ENCODE results near the gene GATA6. TPM values are rescaled to one million over a fixed set of nuclear protein-coding genes. Genes with fewer than 3 reads are reported as not detected.

The GATA6 gene
- total RNA-seq, 1 donor from 2014 or later, result 2.5 TPM

DNA sequence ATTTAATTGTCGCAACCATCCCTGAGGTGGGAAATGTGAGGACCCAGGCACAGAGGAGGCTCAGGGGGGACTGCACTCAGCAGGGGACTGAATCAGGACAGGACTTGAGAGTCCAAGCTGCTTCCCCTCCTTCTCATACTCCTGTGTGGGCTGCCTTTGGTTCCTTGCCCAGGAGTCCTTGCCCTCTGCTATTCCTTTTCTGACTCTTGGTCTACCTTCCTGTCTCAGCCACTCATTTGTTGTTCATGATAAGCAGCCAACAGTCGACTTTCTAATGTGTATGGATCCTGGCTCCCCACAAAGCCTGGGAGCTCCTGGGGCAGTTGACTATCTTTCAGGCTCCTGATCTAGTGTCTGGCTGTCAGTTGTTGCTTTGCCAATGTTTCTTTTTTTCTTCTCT lies 28.3 kb downstream of the GATA6 start:
- TF ChIP-seq, protein P1, sequence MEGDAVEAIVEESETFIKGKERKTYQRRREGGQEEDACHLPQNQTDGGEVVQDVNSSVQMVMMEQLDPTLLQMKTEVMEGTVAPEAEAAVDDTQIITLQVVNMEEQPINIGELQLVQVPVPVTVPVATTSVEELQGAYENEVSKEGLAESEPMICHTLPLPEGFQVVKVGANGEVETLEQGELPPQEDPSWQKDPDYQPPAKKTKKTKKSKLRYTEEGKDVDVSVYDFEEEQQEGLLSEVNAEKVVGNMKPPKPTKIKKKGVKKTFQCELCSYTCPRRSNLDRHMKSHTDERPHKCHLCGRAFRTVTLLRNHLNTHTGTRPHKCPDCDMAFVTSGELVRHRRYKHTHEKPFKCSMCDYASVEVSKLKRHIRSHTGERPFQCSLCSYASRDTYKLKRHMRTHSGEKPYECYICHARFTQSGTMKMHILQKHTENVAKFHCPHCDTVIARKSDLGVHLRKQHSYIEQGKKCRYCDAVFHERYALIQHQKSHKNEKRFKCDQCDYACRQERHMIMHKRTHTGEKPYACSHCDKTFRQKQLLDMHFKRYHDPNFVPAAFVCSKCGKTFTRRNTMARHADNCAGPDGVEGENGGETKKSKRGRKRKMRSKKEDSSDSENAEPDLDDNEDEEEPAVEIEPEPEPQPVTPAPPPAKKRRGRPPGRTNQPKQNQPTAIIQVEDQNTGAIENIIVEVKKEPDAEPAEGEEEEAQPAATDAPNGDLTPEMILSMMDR (IDR thresholded peaks at IDR 0.05; ENCODE audit: insufficient read depth, low read length, poor library complexity, severe bottlenecking), result no peak
- peaks cover 3% of the 10 kb centered on the region for H3K27me3 ChIP-seq (ENCODE audit: control insufficient read depth, insufficient read depth, low read length)
- DNase-seq (ENCODE audit: low read depth), result no peak
- H3K4me3 ChIP-seq (ENCODE audit: low read depth, low read length), result no peak overlapping the region
- no peaks in the 10 kb centered on the region for H3K36me3 ChIP-seq (ENCODE audit: control insufficient read depth, insufficient read depth, low read length)

DNA sequence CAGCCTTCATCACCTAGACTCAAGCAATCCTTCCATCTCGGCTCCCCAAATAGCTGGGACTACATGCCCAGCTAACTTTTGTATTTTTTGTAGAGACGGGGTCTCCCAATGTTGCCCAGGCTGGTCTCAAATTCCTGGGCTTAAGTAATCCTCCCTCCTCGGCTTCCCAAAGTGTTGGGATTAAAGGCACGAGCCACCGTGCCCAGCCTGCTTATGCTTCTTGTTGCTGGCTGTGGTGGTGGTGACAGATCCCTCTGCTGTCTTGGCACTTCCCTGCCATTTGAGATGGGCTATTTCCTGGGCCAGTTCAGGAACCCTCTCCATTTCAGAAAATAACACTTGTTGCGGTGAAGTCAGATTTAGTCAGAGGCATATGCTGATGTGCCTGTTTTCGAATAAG lies 28.8 kb downstream of the GATA6 start:
- no peak for DNase-seq (ENCODE audit: low read depth)
- TF ChIP-seq, protein P1 (IDR thresholded peaks at IDR 0.05; ENCODE audit: insufficient read depth, low read length, poor library complexity, severe bottlenecking), result no peak
- no peaks in the 10 kb centered on the region for H3K36me3 ChIP-seq (ENCODE audit: control insufficient read depth, insufficient read depth, low read length)
- no peak overlapping the region for H3K4me3 ChIP-seq (ENCODE audit: low read depth, low read length)
- H3K27me3 ChIP-seq (ENCODE audit: control insufficient read depth, insufficient read depth, low read length), result peaks cover 3% of the 10 kb centered on the region

DNA sequence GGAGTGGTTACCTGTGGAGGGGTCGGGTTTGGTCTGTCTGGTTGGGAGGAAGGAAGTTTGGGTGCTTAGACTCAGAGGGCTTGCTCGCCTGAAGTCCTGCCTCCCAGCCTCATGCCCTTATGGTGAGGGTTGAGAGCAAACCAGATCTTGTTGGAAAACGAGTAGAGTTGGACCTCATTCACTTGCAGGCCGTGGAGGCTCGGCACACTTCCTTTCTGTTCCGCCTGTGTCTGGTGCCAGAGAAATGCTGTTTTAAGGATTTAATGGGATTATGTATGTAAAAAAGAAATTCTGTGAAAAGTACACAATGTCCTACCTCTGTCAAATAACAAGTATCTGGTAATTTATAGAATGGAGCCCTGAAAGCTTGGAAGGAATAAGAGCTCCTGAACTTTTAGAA lies 29.6 kb downstream of the GATA6 start:
- H3K4me3 ChIP-seq (ENCODE audit: low read depth, low read length), result no peak overlapping the region
- H3K27me3 ChIP-seq (ENCODE audit: control insufficient read depth, insufficient read depth, low read length), result peaks cover 3% of the 10 kb centered on the region
- H3K36me3 ChIP-seq (ENCODE audit: control insufficient read depth, insufficient read depth, low read length), result no peaks in the 10 kb centered on the region
- no peak for DNase-seq (ENCODE audit: low read depth)
- TF ChIP-seq, protein P1 (IDR thresholded peaks at IDR 0.05; ENCODE audit: insufficient read depth, low read length, poor library complexity, severe bottlenecking), result no peak

DNA sequence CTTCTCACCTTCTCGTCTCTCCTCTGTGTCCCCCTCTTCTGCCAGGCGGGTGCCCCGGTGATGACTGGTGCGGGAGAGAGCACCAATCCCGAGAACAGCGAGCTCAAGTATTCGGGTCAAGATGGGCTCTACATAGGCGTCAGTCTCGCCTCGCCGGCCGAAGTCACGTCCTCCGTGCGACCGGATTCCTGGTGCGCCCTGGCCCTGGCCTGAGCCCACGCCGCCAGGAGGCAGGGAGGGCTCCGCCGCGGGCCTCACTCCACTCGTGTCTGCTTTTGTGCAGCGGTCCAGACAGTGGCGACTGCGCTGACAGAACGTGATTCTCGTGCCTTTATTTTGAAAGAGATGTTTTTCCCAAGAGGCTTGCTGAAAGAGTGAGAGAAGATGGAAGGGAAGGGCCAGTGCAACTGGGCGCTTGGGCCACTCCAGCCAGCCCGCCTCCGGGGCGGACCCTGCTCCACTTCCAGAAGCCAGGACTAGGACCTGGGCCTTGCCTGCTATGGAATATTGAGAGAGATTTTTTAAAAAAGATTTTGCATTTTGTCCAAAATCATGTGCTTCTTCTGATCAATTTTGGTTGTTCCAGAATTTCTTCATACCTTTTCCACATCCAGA lies 31.3 kb downstream of the GATA6 start:
- H3K27me3 ChIP-seq (ENCODE audit: control insufficient read depth, insufficient read depth, low read length), result peaks cover 3% of the 10 kb centered on the region
- TF ChIP-seq, protein P1 (IDR thresholded peaks at IDR 0.05; ENCODE audit: insufficient read depth, low read length, poor library complexity, severe bottlenecking), result no peak
- no peak for DNase-seq (ENCODE audit: low read depth)
- H3K36me3 ChIP-seq (ENCODE audit: control insufficient read depth, insufficient read depth, low read length), result no peaks in the 10 kb centered on the region
- H3K4me3 ChIP-seq (ENCODE audit: low read depth, low read length), result no peak overlapping the region

DNA sequence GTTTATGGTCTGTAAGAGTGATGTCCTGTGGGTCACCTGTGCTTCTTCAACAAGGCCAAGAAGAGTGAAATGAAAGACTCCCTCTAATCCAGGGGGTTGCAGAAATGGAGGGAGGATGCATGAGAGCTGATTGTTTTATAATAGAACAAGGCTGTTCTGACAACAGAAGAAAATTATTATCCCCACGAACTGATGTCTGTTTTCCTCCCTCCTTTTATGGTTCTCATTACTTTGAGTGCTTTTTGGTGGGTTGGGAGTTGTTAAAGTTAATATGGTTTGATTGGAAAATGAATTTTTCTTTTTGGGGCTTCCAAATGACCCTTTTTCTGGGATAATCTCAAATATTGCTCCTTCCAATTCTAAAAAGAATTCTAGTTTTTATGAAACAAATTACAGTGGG lies 33.6 kb downstream of the GATA6 start:
- peaks cover 3% of the 10 kb centered on the region for H3K27me3 ChIP-seq (ENCODE audit: control insufficient read depth, insufficient read depth, low read length)
- H3K36me3 ChIP-seq (ENCODE audit: control insufficient read depth, insufficient read depth, low read length), result no peaks in the 10 kb centered on the region
- no peak for DNase-seq (ENCODE audit: low read depth)
- TF ChIP-seq, protein P1 (IDR thresholded peaks at IDR 0.05; ENCODE audit: insufficient read depth, low read length, poor library complexity, severe bottlenecking), result no peak
- H3K4me3 ChIP-seq (ENCODE audit: low read depth, low read length), result no peak overlapping the region

Data from kidney epithelial cell (primary cell).